IPS-NIHi7 (cell line): ENCODE measurements around the gene EBF3.

Experiments used
- DNase-seq: peaks from one replicate; pipeline ENCODE4 v3.0.0; 2012; ENCODE audit warnings: mixed read lengths; ENCODE audit errors: extremely low spot score

Gene EBF3

DNA sequence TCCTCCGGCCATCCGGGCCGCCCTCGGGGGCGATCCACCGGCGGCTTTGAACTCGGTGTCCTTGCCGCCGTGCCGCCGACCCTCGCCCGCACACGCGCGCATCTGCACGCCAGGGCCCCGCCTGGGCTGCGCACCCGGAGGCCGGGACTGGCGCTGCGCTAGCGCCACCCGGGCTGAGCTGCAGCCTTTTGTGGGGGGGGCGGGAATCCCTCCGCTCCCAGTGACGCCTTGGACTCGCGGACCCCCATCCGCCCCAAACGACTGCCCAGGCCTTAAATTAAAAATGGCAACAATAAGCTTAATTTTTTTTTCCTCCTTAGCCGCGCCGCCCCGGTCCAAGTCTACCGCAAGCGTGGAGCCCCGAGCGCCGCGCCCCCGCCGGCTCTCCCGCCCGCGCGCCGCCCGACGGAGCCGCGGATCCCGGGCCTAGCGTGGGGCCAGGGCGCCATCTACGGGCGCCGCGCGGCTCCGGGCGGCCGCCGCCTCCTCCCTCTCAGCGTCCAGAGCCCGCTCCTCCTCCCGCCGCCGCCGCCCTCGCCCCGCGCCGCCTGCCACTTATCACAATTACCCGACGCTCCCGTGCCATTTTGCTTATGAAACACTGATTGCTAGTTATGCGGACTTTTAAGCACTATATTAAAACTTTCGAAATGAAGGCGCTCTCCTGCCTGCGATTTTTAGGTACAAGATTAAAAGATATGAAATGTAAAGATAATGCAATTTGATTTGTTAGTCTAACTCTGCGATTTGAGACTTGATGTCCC is 7.5 kb upstream of the EBF3 start:
- DNase-seq: peak; percentile 85

DNA sequence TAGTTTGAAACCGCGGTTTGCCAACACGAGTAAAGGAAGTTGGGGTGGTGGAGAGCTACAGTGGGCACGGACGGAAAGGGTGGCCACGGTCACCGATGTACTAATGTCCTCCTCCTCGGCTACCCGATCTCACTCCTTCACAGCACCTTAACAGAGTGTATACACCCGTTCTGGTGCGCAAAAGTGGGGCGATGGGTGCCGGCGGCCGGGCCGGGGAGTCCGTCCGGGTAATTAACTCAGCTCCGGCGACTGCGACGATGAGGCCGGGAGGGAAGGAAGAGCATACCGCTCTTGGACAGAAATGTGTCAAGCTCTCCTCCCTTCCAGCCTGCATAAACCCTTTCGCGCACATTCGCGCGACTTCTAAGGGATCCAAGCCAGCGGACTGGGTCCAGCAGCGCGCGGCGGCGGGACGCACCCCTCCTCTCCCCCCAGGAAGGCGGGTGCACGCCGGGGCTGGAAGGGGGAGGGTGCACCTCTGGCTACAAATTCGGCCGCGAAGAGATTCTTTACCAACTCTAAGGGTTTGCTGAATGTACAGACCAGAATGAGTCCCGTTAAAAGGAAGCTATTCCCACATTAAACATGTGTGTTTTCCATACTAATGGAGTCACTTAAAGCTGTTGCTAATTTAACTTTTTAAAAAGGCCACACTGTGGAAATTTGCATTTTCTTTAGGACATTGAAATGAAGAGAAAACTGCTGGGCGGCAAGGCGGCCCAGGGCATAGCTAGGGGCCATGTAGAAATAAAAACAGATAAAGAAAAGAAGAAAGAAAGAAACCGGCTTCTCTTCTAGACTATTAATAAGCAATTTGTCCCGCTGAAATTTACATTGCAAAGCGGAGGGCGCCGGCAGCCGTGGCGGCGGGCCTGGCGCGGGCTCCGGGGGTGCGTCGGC is 6.6 kb upstream of the EBF3 start:
- no peak for DNase-seq

DNA sequence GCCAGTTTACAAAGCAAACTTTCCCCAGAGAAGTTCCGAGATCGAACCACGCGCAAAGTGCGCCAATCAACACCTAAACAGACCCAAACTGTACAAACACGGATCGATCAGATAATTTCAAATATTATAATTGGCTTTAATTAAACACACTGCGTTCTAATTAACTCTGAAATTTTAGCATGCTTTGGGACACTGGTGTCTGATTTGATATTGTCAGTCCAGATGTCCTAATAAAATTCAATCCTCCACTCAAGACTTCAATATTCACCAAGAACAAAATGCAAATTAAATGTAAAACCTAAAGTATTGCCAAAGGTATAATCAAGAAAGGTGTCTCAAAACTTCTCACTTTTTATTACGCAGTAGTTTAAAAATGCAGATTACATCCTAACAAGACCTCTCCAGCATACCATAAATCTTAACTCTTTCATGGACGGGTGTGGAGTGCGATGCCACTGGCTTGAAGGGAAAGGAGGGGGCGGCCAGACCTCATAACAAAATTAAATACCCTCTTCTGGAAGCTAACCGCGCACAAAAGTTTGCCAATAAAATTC is 5.9 kb upstream of the EBF3 start:
- DNase-seq: no peak

DNA sequence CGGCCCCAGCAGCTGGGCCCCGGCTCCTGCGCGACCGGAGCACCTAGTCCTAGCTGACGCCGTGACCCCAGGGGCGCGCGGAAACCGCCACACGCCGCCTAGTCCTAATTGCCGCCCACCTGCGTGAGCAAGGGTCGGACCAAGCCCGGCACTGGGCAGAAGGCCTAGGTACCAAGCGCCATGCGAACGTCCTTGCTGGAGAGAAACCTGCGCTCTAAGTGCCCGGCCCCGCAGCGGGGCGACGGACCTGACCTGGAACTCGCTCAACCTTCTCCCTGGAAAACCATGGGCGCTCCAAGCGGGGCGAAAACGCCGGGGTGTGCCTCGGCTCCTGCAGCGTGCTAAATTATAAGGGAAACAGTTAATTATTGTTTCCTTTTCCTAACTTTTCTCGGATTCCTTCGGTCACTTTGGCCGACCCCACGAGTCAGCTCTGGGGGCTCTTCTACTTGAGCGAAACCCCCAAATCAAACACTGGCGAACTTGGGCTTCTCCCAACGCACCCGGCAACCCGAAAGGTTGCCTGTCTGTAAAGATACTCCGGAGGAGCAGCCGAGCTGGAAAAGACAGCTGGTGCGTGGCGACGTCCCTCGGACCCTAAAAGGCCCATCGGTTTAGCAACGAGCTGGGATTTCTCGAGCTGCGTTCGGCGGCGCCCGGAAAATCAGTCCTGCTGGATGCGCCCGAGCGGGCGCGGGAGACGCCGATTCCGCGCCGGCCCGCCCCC is 5.3 kb upstream of the EBF3 start:
- DNase-seq: no peak

DNA sequence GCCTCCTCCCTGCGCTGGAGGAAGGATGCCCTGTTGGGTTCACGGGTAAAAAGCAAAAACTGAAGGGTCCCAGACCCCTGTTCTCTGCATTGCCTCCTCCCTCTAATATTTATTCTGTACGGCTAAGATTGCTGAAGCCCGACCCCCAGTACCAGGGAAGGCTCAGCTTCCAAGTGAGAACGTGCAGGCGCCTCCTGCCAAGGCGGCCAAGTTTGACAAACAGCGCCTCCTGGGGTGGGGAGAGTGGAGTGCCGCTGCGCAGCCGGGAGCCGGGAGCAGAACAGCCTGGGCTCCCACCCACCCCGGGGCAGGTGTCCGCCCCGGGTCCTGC is 4.7 kb upstream of the EBF3 start:
- DNase-seq: peak; percentile 78

DNA sequence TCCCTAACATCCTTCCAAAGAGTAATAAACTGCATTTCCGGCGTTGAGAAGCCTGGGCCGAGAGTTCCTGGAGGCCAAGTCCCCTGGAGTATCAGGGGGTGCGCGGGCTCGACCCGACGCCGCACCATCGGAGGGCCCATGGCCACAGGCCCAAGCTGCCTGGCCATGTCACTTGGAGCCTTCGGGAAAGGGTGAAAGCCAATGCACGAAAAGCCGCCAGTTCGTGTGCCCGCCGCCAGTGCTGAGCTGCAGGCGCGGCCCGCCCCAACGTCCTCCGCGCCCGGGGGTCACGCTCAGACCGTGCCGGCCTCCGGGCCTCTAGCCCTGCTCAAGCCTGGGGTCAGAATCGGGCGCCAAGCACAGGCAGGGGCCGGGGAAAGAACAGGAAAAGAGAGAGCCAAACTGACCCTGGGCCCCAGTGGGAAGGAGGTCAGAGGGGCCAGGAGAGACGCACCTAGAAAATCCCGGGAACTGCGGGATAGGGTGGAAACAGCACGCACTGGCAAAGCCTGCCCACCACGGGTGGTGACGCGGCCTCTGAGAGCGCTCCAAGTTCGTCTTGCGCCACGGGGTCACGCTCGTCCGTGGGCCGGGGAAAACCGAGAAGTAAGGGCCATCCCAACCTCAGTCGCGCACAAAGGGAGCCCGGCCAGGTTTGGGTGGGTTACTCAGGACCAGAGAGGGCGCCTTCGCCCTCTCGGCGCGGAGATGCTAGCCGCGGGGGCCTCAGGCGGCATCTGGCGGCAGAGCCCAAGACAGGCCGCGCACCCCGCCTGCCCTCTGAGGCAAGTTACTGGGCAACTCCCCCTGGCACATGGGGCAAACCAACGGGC is 4.2 kb upstream of the EBF3 start:
- no peak for DNase-seq

DNA sequence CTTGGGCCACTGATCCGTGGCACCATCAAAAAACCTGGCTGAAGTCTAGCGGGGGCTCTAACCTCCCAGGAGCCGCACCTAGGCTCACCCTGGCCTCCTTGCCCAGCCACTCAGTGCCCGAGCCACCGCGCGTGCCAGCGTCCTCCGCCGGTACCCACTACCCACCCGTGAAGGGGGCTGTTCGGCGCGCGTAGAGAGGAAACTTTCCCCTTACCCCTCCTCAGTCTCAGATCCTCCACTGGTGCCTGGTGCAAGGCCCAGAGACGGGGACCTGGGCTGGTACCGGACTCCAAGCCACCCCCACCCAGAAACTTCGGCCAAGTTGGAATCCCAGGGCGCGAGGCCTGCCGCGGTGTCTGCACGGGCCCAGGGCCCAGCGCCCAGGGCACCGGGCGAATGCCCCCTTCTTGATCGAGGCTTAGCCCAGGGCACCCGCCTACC is 3.5 kb upstream of the EBF3 start:
- no peak for DNase-seq

DNA sequence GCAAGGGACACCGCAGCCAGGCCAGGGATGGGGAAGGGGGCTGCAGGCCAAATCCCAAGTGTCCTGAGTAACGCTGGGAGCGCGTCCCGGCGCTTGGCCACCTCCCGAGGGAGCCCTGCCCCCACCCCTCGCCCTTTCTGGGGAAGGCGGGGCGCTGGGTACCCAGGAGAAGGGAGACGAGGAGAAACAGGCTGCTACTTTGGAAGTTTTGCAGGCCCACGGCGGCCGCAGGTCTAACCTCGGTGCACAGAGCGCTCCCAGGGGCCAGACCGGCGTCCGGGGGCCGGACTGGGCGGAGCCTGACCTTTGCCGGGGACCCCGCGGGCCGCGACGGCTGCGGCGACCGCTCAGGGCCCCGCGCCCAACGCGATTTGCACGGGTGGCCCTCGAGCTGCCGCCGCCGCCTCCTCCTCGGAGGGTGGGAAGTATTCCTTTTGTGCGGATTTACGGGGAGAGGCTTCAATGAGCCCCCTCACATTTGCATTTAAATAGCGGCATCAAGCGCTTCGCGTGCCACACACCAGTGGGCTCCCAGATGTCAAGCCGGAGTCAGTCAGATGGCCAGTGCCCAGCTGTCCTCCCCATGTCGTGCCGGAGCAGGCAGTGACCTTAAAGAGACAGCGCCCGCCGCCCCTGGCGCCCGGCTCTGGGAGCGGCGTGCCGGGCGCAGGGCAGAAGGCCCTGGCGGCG is 3.0 kb upstream of the EBF3 start:
- DNase-seq: peak; percentile 46

DNA sequence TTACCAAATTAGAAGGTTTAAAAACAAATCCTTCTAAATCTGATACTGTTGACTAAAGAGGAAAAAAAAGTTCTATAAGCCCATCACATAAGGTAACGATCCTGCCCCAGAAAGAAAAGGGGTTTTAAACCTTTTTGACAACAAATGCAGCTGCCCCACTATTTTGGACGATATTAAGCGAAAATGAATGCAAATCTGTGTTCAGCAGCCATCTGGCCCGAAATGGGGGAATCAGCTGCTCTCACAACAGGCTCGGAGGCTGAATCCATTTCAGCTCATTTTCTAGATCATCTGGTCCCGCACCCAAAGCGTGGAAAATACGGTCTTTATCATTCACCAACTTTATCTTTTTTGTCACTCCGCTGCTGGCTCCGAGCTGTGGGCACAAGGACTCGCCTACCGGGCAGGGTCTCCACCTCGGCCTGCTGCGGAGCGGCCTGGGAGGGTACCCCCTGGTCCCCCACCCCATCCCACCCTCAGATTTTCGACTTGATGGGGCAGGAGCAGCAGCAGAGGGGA is 2.4 kb upstream of the EBF3 start:
- DNase-seq: no peak

DNA sequence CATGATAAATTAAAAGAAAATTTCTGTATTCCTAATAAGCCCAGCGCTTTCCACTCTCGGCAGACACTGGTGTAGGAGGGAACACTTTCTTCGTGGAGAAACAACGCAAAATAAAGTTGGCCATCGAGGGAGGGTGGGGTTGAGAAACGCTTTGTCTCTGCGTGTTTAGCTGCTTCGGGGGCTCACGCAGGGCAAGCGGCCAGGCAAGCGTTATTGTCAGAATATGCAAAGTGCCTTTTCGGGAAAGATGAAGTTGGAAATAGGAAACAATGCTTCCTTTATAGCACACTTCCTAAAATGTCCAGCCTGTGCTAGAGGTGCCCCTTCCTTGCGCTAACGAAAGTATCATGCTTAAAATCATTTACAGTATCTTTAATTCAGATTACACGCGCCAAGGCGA is 1.9 kb upstream of the EBF3 start:
- DNase-seq: no peak

DNA sequence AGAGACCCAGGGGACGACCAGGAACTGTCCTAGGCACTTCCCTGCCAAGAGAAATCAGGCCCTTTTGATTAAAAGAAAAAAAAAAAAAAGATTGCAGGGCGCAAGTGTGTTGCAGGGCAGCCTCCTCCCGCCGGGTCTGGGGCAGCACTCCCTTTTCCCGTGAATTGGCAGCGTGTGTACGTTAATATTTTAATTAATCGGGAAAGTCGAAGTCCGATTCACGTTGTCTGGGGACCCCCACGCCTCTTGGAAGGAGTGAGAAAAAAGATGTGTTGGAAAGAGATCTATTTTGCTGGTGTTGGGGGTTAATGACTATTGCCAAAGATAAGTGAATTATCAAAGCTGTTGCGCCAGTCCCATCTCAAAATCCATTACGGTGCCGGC is 1.3 kb upstream of the EBF3 start:
- no peak for DNase-seq

DNA sequence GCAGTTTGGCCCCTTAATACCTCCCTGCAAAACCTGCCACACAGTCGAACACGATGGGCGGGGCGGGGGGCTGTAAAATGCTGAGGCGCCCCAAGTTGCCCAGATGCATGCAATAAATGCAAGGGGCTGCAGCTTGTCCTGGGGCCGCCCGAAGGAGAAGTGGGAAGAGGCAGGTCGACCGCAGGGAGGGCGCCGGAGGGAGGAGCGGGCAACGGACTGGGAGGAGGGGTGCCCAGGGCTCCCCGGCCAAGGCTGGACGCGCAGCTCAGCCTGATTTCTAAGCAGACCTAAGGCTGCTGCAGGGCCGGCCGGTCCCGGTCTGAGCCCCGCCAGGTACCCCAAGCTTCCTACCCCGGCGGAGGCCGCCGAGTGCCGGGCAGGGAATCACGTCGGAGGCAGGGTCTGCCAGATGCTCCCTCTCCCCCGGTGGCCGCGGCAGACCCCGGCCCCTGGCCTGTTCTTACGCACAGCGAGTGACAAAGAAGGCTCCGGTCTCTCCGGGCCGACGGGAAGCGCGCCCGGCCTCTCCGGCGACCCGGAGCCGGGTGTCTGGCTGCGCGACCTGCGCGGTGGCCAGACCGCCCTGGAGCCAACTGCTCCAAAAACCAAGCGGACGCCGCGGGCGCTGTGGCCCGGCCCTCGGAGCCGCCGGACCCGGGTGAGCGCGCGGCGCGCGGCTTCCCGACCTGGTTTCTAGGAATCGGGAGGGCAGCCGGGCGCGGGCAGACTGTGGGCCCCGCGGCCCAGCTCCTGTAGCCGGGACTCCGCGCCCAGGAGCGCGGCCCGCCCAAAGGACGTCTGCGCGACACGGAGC is 744 bp upstream of the EBF3 start:
- DNase-seq: no peak

DNA sequence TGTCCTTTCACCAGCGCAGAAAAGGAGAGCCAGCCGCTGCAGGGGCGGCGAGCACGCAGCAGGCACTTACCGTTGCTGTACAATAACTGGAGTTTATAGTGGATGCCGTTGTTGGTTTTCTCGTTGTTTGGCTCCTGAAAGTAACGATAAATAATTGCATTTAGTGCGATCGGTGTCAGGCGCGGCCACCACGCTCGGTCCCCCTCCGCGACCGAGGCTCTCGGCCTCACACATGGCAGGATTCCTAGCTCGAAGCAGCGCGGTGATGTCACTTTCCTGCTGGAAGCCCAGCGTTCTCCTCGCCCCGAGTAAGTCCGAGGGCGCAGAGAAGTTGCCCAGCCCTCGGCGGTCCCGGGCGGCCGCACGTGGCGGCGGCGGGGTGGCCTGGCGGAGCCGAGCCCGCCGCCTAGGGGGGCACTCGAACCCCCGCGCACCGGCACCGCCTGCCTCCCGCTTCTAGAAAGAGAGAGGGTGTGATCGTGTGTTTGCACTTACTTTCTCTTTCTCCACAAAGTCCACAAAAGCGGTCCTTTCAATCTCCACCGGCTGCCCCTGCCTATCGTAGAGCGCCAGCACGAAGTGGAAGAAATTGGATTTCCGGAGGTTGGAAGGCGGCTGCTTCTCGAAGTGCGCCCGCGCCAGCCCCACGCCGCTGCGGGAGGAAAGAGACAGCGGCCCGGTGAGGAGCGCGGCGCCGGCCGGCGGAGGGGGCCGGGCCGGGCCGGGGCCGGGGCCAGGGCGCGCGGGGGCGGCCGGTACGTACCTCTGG is 1.0 kb downstream of the EBF3 start:
- DNase-seq: peak; percentile 23

DNA sequence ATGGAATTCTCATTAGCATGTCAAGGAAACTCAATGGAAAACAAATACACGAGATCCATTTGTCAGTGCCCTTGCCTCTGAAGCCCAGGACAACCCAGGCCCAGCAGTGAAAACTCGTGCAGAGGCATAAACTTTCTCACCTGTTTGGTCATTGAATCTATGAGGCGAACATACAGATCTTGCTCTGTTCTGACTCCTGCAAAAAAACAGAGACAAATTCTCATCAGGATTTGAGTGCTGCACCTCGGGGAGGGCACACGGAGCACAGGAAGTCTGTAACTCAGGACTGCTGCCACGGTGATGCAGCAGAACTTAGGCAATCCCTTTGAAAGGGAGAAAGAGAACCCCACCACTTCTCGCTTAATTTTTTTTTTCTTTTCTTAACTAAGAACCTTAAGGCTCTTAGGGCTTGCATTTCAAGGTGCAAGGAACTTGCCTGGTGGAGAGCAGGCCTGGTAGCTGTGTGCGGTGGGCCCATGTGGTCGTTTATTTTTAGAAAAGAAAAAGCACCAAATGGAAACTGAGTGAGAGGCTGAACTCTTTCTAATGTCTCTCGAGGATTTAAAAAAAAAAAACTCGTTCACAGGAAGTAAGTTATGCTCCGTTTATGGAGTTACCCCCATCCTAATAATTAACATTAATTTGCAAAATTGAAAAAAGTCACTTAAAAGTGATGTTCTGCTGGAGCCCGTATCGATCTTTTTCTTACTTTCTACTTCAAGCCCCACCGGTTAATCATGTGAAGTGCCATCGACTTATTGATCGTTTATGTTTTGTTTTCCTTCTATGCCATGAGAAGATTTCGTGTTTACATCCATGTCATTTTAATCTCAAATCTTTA is 1.8 kb downstream of the EBF3 start:
- DNase-seq: no peak

DNA sequence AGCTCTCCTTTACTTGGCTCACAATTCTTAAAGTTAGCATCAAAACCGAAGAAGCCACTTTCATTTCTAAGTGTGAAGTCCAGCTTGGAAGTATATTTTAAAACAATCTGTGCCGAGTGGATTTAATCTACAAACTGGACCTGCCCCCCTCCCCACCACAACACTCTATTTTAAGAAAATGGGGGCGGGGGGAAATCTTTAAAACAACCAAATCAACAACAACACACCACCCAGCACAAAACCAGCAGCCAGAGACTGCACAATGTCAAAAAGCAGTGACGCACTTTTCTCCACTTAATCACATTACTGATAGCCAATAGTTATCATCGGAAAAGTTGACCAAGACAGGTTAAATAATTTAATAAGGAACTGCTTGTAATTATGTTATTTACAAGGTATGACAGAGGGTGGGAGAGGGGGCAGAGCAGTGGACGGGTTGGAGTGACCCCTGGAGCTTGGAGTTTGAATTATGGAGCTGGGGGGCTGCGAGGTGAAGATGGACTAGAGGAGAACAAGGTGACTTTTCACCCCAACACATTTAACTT is 2.8 kb downstream of the EBF3 start:
- DNase-seq: no peak

DNA sequence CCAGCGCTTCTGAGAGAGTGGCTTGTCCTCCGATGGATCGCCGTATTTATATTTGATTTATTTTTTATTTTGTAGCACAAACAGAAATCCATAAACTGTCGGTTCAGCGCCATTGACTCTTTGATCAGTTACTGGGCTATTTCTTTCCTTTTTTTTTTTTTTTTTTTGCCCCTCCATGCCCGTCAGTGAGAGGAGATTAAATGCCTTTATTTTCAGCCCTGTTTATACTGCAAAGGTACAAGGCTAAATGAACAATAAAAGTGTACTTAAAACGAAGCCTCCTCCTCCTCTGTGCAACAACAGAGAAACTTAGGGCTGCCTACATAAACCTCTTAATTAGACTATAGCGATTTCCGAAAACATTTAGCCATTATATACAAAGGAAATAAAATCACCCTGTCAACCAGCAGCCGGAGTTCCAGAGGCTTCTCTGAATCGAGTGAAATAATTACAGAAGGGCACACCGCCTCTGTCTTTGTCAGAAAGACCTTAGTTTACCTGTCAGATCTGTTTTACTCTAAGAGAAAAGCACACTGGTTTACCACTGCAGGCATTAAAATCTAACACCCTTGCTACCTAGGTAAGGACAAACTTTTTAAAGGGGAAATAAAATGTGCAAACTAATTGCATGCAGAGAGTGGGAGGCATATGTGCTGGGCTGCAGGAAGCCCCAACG is 3.5 kb downstream of the EBF3 start:
- no peak for DNase-seq
